Vagina (tissue), 2 donors: ENCODE results near the gene PPFIBP2.

ENCODE experiments used
- CTCF ChIP-seq, 3 experiments: fragments of 450-650 bp in 2 of 3; fragments of 200-600 bp in 1 of 3; sonication (generic) in 1 of 3; IDR thresholded peaks; one replicate each; pipeline ENCODE4 v1.5.1; 2017 to 2019; ENCODE audit warnings: antibody characterized with exemption in 3 of 3, mild to moderate bottlenecking in 2 of 3, moderate library complexity in 2 of 3
- POLR2A ChIP-seq, 2 donors: fragments of 450-650 bp; IDR thresholded peaks; one replicate each; pipeline ENCODE4 v1.6.1; 2017; ENCODE audit warnings: antibody characterized with exemption in 2 of 2, mild to moderate bottlenecking in 2 of 2, moderate library complexity in 2 of 2
- POLR2AphosphoS5 ChIP-seq, 2 donors: sonication (generic); formaldehyde crosslinking; IDR thresholded peaks; one replicate each; pipeline ENCODE4 v1.9.0; 2017; ENCODE audit warnings: antibody characterized with exemption in 2 of 2, mild to moderate bottlenecking in 2 of 2, low read depth in 1 of 2; ENCODE audit not compliant: insufficient read depth in 1 of 2

DNA sequence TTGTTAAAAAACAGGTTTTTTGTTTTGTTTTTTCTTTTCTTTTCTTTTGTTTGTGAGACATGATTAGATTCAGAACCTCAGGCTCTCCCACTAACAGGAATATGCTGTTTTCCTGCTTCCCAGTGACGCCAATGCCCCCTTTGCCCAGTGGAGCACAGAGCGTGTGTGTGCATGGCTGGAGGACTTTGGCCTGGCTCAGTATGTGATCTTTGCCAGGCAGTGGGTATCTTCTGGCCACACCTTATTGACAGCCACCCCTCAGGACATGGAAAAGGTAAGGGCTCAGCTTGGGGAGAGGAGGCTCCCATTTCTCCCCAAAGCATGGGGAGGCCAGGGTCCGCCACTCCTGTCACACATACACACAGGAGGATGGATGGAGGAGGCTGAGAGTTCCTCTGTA lies 134.5 kb downstream of the PPFIBP2 start:
- no peak for TF ChIP-seq POLR2A (IDR thresholded peaks at IDR 0.05)
- TF ChIP-seq CTCF (IDR thresholded peaks at IDR 0.05): no peak
- TF ChIP-seq POLR2AphosphoS5 (IDR thresholded peaks at IDR 0.05; ENCODE audit: insufficient read depth in 1 of 2, low read depth in 1 of 2): no peak
